SKM-1 (cell line): Measurements from ENCODE around the gene S1PR5.

Source experiments
- DNase-seq: peaks from one replicate; lab custom pipeline; 2025; ENCODE audit not compliant: unreplicated experiment; lab: John Stamatoyannopoulos, UW

Gene S1PR5

DNA sequence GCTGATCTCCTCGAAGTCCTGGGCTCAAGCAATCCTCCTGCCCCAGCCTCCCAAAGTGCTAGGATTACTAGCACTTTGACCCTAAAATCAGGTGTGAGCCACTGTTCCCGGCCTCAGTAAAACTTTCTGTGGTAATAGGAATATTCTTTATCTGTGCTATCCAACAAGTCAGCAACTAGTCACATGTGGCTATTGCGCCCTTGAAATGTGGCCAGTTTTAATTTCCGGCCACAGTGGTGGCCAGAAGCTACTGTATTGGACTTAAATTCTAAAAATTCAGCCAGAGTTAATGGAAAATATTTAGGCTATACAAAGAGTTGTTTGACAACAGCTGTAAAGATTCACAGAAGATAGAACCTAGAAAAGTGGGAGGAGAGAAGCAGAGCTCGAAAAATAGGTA, 44.1 kb downstream of the S1PR5 start:
- DNase-seq = no peak

DNA sequence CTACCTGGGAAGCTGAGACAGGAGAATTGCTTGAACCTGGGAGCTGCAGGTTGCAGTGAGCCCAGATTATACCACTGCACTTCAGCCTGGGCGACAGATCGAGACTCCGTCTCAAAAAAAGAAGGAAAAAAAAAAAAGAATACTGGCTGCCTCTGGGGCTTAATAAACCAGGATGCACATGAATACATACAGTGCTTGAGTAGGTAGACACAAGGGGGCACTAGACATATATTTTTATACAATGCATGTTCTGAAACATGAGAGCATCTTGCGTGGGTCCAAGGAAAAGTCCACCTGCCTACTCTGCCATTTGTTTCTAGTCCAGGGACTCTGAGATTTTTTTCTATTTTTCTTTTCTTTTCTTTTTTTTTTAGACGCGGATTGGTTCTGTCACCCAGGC, 45.3 kb downstream of the S1PR5 start:
- DNase-seq = peak; percentile 43

DNA sequence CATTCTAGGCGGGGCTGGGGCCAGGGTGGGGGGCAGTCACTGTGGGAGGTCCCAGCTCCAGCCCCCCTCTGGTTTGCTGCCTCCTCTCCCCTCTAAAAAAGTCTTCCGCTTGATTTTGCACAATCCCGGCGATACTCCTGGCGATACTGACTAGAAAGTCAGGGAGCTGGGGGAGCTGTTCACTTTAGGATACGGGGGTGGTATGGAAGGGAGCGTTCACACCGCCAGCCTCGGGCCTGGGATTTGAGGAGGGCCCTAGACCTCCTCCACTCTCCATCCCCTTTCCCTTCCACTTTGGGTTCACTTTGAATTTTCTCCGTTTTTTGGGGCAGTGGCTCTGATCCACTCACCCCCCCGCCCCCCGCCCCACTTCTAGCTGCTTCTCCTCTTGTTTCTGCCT, 49.1 kb downstream of the S1PR5 start:
- DNase-seq = no peak

DNA sequence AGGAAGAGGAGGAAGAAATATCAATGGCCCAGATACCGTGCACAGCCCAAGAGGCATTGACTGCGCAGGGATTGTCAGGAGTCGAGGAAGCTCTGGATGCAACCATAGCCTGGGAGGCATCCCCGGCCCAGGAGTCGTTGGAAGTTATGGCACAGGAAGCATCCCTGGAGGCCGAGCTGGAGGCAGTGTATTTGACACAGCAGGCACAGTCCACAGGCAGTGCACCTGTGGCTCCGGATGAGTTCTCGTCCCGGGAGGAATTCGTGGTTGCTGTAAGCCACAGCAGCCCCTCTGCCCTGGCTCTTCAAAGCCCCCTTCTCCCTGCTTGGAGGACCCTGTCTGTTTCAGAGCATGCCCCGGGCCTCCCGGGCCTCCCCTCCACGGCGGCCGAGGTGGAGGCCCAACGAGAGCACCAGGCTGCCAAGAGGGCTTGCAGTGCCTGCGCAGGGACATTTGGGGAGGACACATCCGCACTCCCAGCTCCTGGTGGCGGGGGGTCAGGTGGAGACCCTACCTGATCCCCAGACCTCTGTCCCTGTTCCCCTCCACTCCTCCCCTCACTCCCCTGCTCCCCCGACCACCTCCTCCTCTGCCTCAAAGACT, 50.0 kb downstream of the S1PR5 start:
- no peak for DNase-seq

DNA sequence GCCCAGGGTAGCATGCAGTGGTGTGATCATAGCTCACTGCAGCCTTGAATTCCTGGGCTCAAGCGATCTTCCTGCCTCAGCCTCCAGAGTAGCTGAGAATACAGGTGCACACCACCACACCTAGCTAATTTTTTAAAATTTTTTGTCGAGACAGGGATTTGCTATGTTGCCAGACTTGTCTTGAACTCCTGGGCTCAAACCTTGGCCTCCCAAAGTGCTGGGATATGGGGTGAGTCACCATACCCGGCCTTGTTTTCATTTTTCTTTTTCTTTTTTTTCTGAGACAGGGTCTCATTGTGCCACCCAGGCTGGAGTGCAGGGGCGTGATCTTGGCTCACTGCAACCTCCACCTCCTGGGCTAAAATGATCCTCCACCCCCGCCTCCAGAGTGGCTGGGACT, 52.8 kb downstream of the S1PR5 start:
- no peak for DNase-seq
